ENCODE results near the gene JARID2.

Gene JARID2

GRCh38 chr6:15386110-15386755 is 140.4 kb downstream of the JARID2 start:
- no peak overlapping the region for H3K4me3 ChIP-seq (ENCODE audit: low read depth, low read length)
- in situ Hi-C loops (cut with HindIII; ENCODE audit: low sequenced_read_pairs) = no loop called here
- no peak for TF ChIP-seq CTCF (IDR thresholded peaks at IDR 0.05; ENCODE audit: low read depth, low read length)
- DNase-seq (ENCODE audit: low read depth, low spot score) = no peak

GRCh38 chr6:15386756-15387112 is 140.9 kb downstream of the JARID2 start:
- no peak overlapping the region for H3K4me3 ChIP-seq (ENCODE audit: low read depth, low read length)
- no peak for DNase-seq (ENCODE audit: low read depth, low spot score)
- TF ChIP-seq CTCF (IDR thresholded peaks at IDR 0.05; ENCODE audit: low read depth, low read length) = no peak
- in situ Hi-C loops (cut with HindIII; ENCODE audit: low sequenced_read_pairs) = no loop called here

- in situ Hi-C loops (cut with HindIII; ENCODE audit: low sequenced_read_pairs) = no loop called here
- DNase-seq (ENCODE audit: low read depth, low spot score) = peak; percentile 37
- TF ChIP-seq CTCF (IDR thresholded peaks at IDR 0.05; ENCODE audit: low read depth, low read length) = no peak
- no peak overlapping the region for H3K4me3 ChIP-seq (ENCODE audit: low read depth, low read length)
Measured at GRCh38 chr6:15387118-15387517, 141.2 kb downstream of the JARID2 start.

- in situ Hi-C loops (cut with HindIII; ENCODE audit: low sequenced_read_pairs) = no loop called here
- DNase-seq (ENCODE audit: low read depth, low spot score) = no peak
- TF ChIP-seq CTCF (IDR thresholded peaks at IDR 0.05; ENCODE audit: low read depth, low read length) = no peak
- H3K4me3 ChIP-seq (ENCODE audit: low read depth, low read length) = no peak overlapping the region
Measured at GRCh38 chr6:15389084-15389764, 143.4 kb downstream of the JARID2 start.

- in situ Hi-C loops (cut with HindIII; ENCODE audit: low sequenced_read_pairs) = no loop called here
- DNase-seq (ENCODE audit: low read depth, low spot score) = peak; percentile 63
- H3K4me3 ChIP-seq (ENCODE audit: low read depth, low read length) = no peak overlapping the region
- TF ChIP-seq CTCF (IDR thresholded peaks at IDR 0.05; ENCODE audit: low read depth, low read length) = peak; percentile 79
Measured at GRCh38 chr6:15389765-15390723, 144.2 kb downstream of the JARID2 start.

GRCh38 chr6:15391500-15391899 is 145.6 kb downstream of the JARID2 start:
- DNase-seq (ENCODE audit: low read depth, low spot score) = no peak
- TF ChIP-seq CTCF (IDR thresholded peaks at IDR 0.05; ENCODE audit: low read depth, low read length) = no peak
- in situ Hi-C loops (cut with HindIII; ENCODE audit: low sequenced_read_pairs) = no loop called here
- no peak overlapping the region for H3K4me3 ChIP-seq (ENCODE audit: low read depth, low read length)
